ENCODE measurements around the gene TTC33.
"Not testable (repeated sequence)": the region's sequence is repeated elsewhere in the genome, so short reads cannot be mapped to it uniquely, and the experiment has no call there.

TTC33 gene

GRCh38 chr5:40616781-40617180, 139.0 kb downstream of the TTC33 start:
- in situ Hi-C loops (cut with HindIII; ENCODE audit: low pct_unique_long_range_greater_than_20kb, low sequenced_read_pairs), result no loop called here
- DNase-seq (ENCODE audit: low read depth in 1 of 2, low spot score in 1 of 2), result no peak
- TF ChIP-seq JUND (IDR thresholded peaks at IDR 0.05; ENCODE audit: low read depth), result no peak

- in situ Hi-C loops (cut with HindIII; ENCODE audit: low pct_unique_long_range_greater_than_20kb, low sequenced_read_pairs), result no loop called here
- TF ChIP-seq JUND (IDR thresholded peaks at IDR 0.05; ENCODE audit: low read depth), result no peak
- DNase-seq (ENCODE audit: low read depth in 1 of 2, low spot score in 1 of 2), result no peak
Measured at GRCh38 chr5:40615586-40616170, 140.1 kb downstream of the TTC33 start.

- TF ChIP-seq JUND (IDR thresholded peaks at IDR 0.05; ENCODE audit: low read depth), result no peak
- no peak for DNase-seq (ENCODE audit: low read depth in 1 of 2, low spot score in 1 of 2)
- in situ Hi-C loops (cut with HindIII; ENCODE audit: low pct_unique_long_range_greater_than_20kb, low sequenced_read_pairs), result no loop called here
Measured at GRCh38 chr5:40614923-40615585, 140.7 kb downstream of the TTC33 start.

GRCh38 chr5:40614466-40614865, 141.3 kb downstream of the TTC33 start:
- TF ChIP-seq JUND (IDR thresholded peaks at IDR 0.05; ENCODE audit: low read depth), result no peak
- in situ Hi-C loops (cut with HindIII; ENCODE audit: low pct_unique_long_range_greater_than_20kb, low sequenced_read_pairs), result no loop called here
- no peak for DNase-seq (ENCODE audit: low read depth in 1 of 2, low spot score in 1 of 2)

GRCh38 chr5:40607202-40607601, 148.6 kb downstream of the TTC33 start:
- DNase-seq (ENCODE audit: low read depth in 1 of 2, low spot score in 1 of 2), result no peak
- no peak for TF ChIP-seq JUND (IDR thresholded peaks at IDR 0.05; ENCODE audit: low read depth)
- in situ Hi-C loops (cut with HindIII; ENCODE audit: low pct_unique_long_range_greater_than_20kb, low sequenced_read_pairs), result no loop called here

- TF ChIP-seq JUND (IDR thresholded peaks at IDR 0.05; ENCODE audit: low read depth), result no peak
- no peak for DNase-seq (ENCODE audit: low read depth in 1 of 2, low spot score in 1 of 2)
- in situ Hi-C loops (cut with HindIII; ENCODE audit: low pct_unique_long_range_greater_than_20kb, low sequenced_read_pairs), result no loop called here
Measured at GRCh38 chr5:40606077-40606765, 149.5 kb downstream of the TTC33 start.

GRCh38 chr5:40605295-40605958, 150.3 kb downstream of the TTC33 start:
- TF ChIP-seq JUND (IDR thresholded peaks at IDR 0.05; ENCODE audit: low read depth), result no peak

GRCh38 chr5:40603378-40603777, 152.4 kb downstream of the TTC33 start:
- no peak for TF ChIP-seq JUND (IDR thresholded peaks at IDR 0.05; ENCODE audit: low read depth)
- no peak for DNase-seq (ENCODE audit: low read depth in 1 of 2, low spot score in 1 of 2)
- in situ Hi-C loops (cut with HindIII; ENCODE audit: low pct_unique_long_range_greater_than_20kb, low sequenced_read_pairs), result no loop called here

More at GRCh38 chr5:40605295-40605958, 150.3 kb downstream of the TTC33 start:
- DNase-seq (ENCODE audit: low read depth in 1 of 2, low spot score in 1 of 2), result no peak
- in situ Hi-C loops (cut with HindIII; ENCODE audit: low pct_unique_long_range_greater_than_20kb, low sequenced_read_pairs), result no loop called here

GRCh38 chr5:40601198-40601868, 154.4 kb downstream of the TTC33 start:
- TF ChIP-seq JUND (IDR thresholded peaks at IDR 0.05; ENCODE audit: low read depth), result no peak
- in situ Hi-C loops (cut with HindIII; ENCODE audit: low pct_unique_long_range_greater_than_20kb, low sequenced_read_pairs), result no loop called here
- no peak for DNase-seq (ENCODE audit: low read depth in 1 of 2, low spot score in 1 of 2)

GRCh38 chr5:40600383-40600782, 155.4 kb downstream of the TTC33 start:
- no peak for TF ChIP-seq JUND (IDR thresholded peaks at IDR 0.05; ENCODE audit: low read depth)
- DNase-seq (ENCODE audit: low read depth in 1 of 2, low spot score in 1 of 2), result no peak
- in situ Hi-C loops (cut with HindIII; ENCODE audit: low pct_unique_long_range_greater_than_20kb, low sequenced_read_pairs), result no loop called here

- in situ Hi-C loops (cut with HindIII; ENCODE audit: low pct_unique_long_range_greater_than_20kb, low sequenced_read_pairs), result no loop called here
- TF ChIP-seq JUND (IDR thresholded peaks at IDR 0.05; ENCODE audit: low read depth), result no peak
- no peak for DNase-seq (ENCODE audit: low read depth in 1 of 2, low spot score in 1 of 2)
Measured at GRCh38 chr5:40599676-40600075, 156.1 kb downstream of the TTC33 start.

- TF ChIP-seq JUND (IDR thresholded peaks at IDR 0.05; ENCODE audit: low read depth), result no peak
- in situ Hi-C loops (cut with HindIII; ENCODE audit: low pct_unique_long_range_greater_than_20kb, low sequenced_read_pairs), result no loop called here
- DNase-seq (ENCODE audit: low read depth in 1 of 2, low spot score in 1 of 2), result no peak
Measured at GRCh38 chr5:40594811-40595210, 160.9 kb downstream of the TTC33 start.

GRCh38 chr5:40591727-40592396, 163.9 kb downstream of the TTC33 start:
- DNase-seq (ENCODE audit: low read depth in 1 of 2, low spot score in 1 of 2), result peak in 1 of 2 experiments; percentile 12
- in situ Hi-C loops (cut with HindIII; ENCODE audit: low pct_unique_long_range_greater_than_20kb, low sequenced_read_pairs), result not testable (repeated sequence)
